Activated CD4-positive, CD25-positive, alpha-beta regulatory T cell treated with anti-CD3 and anti-CD28 coated beads, Interleukin-2, amount 50 U/mL, for 72 hours (primary cell): ENCODE results near the gene BAZ2B.
"Not testable (repeated sequence)": the region's sequence is repeated elsewhere in the genome, so short reads cannot be mapped to it uniquely, and the experiment has no call there.

ENCODE experiments used
- DNase-seq: peaks from one replicate; pipeline ENCODE4 v3.0.0; 2021

The BAZ2B gene

DNA sequence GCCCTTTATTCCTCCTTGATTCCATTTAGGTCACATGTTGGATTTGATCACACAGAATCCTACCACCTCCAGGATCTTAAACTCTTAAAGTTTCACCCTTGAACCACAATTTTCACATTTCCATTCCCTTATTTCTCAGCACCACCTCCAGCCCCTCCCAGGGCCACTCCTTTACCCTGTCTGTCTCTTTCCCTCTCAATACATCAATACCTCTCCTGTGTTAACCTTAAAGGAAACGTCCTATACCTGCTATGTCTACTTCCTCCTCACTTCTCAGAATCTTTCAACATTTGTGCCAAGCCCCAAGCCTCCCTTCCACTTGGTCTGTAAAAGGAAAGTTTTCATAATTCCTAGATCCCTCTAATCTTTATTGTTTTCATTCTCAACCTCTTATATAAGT lies 158.8 kb downstream of the BAZ2B start:
- no peak for DNase-seq

DNA sequence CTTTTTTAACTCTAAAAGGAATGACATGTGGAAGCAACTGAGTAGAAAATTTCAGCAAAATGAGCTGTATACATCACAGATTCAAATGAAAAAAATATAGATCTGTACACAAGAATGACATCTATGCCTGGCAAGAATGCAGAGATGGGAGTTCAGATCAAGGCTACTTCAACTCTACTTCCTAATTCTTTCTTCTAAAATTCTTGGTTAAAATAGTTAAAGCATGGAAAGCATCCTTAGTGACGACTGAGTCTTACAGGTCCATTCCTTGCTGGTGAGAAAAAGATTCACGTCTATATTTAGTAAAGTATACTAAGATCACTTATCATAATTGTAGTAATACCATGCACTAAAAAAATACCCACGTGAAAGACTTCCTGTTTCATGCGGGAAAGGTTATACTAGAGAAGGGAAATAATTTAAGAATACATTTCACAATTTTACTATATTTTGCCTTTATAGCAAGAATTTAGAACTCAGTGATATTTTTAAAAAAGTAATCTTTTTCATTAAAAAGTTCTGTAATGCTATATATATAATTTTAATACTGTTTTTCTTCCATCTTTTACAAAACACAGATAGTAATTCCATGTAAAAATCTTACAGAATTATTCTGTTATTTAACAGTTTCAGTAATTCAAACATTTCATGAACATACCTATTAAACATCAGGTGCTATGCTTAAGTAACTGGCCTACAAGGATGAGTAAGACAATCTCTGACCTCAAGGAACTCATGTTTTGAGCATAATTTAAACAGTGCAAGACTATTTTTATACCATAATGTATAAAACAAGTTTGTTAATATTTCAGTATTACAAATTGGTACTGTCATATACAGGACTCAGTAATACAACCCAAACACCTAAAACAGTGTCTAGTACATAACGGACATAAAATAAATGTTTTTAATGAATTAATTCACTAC lies 159.6 kb downstream of the BAZ2B start:
- no peak for DNase-seq

DNA sequence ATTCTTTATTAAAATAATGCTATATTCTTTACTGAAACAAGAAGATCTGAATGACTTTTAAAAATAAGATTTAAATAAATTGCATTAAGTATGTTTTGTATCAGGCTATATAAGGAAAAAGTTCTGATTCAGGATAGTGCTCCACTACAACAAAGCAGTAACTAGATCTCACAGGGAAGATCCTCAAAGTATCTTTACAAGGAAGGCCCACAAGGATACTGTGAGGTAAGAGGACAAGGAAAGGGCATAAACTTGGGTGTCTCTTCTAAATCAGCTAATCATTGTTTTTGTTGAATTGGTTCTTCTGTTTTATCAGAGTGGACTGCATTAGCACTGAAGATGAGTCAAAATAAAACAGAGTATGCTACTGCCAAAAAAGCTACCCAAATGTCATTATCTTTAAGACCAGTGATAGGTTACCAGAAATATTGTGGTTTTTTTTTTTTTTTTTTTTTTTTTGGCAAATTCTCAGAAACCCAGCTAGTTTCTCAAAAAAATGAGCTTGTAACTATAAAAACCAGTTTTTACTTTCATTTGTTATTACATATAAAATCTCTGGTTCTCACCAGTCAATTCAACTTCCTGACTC lies 160.9 kb downstream of the BAZ2B start:
- DNase-seq: no peak

DNA sequence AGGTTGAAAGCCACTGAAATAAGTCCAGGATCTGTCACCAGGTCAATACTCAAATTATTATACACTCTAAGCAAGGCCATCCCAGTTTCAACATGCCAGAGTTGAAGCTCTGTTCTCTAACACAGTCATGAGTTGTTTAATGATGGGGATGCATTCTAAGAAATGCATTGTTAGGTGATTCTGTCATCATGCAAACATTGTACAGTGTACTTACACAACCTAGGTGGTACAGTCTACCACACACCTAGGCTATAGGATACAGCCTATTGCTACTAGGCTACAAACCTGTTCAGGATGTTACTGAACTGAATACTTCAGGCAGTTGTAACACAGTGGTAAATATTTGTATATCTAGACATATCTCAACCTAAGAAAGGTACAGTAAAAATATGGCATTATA lies 162.2 kb downstream of the BAZ2B start:
- DNase-seq: no peak

DNA sequence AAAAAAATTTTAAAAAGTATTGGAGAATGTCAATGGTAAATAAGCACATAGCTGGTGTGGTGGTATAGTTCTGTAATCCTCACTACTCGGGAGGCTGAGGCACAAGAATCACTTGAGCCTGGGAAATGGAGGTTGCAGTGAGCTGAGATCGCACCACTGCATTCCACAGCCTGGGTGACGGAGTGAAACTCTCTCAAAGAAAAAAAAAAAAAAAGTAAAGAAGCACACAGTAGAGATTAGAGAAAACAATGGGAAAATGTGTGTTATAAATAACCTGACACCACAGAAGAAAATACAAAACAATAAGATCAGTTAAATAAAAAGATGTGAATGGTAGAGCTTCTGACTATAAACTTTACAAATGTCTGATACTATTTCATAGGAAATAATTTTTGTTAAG lies 166.2 kb downstream of the BAZ2B start:
- DNase-seq: no peak

DNA sequence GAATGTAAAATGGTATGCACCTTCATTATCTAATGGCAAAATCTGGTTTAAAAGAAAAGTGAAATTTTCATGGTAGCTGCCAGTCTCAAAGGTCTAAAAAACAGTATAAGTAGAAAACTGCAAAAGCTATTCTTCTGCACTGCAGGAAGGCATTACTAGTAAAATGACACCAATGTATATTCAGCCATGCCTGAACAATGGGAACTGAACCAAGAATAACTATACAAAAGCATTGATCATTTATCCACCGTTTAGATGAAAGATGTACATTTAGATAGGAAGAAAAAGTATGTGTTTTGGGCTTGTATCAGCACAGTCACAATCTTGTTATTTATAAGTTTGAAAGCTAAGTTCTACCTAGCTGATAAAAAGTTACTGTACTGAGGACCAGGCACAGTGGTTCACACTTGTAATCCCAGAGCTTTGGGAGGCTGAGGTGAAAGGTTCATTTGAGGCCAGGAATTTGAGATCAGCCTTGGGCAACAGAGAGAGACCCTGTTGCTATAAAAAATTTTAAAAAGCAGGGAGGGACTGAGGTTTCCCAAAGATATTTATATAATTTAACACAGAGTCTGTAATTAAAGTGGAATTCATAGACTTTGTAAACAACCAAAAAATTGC lies 166.7 kb downstream of the BAZ2B start:
- DNase-seq: no peak

DNA sequence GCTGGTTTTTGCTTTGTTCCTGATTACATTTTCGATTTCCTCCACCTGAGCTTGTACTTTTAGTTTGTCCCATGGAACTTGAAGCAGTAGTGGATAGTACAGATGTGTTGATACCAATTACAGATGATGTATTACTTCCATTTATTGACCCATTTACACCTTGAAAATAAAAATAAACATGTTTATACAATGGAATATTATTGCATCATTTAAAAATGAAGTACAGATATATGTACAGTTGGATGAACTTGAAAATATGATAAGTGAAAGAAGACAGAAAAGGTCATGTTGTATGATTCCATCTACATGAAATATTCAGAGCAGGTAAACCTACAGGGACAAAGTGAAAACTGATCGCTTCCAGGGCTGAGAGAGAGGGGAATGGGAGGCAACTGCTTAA lies 169.5 kb downstream of the BAZ2B start:
- DNase-seq: no peak

DNA sequence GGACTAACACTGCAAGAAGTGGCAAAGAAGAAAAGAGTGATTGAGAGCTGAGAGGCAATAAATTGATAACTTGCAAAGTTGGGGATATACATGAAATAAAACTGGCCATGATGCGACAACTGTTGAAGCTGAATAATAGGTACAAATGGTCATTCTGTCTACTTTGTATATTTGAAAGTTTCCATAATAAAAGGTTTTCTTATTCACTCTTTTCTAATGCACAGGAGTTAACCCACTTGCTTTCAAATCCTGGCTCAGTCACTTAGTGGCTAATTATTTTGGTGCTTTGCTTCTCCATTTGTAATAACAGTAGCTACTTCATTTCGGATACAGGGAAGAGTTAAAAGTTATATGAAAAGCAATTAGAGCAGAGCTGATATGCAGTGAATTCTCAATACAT lies 170.1 kb downstream of the BAZ2B start:
- no peak for DNase-seq

DNA sequence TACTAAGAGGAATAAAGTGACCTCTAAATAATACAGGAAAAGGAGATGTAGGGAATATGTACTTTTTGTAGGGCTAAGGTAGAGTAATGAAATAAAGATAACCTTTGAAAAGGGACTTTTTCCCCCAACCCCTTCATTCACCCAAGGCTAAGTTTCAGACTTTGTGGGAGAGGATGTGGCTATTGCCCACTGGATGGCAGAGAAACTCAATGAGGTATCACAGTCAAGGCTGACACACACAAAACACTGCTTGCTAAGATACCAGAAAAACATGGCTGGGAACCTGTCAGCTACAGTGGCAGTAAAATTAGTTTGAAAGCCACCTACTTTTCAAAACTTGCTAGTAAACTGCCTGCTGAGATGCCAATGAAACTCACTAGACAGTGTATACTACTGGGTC lies 171.0 kb downstream of the BAZ2B start:
- no peak for DNase-seq

DNA sequence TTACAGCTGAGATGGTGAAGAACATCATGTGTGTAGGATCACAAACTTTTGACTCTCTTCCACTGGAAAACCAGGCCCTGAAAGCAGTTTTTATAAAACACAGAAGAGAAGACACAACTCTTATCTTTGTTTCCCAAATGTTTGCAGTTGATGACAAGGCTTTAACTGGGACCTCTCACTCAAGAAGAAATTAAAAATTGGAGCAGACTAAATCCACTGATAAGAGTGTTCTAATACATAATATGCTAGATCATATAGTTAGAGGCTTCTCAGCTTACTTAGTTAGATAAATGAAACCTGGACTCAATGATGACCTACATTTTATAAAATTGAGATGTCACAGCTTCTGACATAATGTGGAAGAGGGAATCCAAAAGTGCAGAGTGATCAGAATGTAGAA lies 171.6 kb downstream of the BAZ2B start:
- DNase-seq: no peak

DNA sequence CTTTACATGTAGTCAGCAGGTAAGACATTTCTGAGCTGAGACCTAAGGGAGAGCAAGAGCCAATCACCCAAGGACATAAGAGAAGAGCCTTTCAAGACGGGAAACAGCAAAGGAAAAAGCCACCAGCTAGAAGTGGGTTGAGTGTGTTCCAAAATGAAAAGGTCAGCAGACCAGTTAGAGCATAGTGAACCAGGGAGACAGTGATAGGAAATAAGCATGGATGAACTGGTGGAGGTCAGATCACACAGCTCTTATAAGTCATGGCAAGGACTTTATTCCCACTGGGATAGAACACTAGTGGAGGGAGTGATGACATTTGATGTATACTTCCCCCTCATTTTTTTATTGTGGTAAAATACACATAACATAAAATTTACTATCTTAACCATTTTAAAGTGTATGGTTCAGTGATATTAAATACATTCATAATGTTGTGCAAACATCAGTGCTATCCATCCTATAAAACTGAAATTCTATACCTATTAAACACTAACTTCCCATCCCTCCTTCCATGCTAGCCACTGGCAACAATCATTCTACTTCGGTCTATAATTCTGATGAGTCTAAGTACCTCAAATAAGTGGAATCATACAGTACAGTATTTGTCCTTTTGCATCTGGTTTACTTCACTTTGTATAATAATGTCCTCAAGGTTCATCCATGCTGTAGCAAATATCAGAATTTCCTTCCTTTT lies 174.0 kb downstream of the BAZ2B start:
- no peak for DNase-seq

DNA sequence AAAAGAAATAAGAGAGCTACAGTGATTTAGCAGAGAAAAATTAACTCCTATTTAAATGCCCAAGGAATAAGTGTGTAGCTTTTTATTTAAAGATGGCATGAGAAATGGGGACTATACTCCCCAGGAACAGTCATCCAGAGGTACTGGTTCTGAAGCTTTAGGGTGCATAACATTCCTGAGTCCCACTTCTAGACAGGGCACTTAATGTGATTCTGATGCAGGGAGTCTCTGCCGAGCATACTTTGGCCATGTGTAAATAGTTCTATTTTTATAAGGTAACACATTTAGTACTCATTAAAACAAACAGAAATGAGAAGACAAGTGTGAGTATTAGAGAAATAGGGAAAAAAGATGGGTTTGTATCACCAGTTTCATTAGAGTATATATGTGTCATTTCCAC lies 175.2 kb downstream of the BAZ2B start:
- DNase-seq: no peak

DNA sequence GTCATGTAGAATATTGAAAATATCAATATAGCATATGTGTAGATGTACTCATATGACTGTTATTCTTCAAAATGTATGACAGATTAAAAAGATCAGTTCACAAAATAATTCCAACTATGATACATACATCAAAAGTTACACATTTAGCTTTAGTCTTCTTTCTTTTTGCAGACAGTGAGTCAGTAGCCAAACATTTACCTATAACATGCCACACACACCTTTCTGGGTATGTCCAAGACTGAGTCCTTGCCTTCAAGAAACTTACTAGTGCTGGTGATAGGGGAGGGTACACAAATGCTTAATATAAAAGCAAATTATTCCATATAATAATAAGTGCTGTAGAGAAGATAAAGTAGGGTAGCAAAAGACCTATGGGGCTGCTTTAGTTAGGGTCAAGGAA lies 176.9 kb downstream of the BAZ2B start:
- no peak for DNase-seq

DNA sequence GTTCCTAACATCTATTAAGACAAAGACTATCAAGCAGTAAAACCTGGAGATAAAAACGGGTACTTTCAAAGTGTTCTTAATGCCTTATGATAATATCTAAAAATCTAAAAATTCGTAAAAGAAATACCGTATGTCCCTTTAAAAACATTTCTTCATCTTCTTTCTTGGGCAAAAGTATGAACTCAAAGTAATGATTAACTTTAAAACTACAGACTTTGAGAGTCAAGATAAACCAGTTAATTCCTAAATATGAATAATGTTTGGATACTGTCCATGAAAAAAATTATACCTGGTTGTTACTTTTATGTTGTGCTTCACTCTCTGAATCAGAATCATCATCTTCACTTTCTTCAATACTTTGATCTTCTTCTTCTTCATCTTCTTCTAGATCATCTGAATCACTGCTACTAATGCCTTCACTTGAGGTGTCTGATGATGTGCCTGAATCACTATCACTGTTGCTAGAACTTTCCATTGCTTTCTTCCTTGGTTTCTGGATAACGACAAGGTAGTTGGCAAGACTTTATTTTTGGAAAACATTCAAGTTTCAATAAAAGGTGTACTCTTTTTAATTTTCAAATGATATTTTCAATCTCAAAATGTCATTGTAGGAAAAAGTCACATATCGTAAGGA lies 177.5 kb downstream of the BAZ2B start:
- DNase-seq: no peak

DNA sequence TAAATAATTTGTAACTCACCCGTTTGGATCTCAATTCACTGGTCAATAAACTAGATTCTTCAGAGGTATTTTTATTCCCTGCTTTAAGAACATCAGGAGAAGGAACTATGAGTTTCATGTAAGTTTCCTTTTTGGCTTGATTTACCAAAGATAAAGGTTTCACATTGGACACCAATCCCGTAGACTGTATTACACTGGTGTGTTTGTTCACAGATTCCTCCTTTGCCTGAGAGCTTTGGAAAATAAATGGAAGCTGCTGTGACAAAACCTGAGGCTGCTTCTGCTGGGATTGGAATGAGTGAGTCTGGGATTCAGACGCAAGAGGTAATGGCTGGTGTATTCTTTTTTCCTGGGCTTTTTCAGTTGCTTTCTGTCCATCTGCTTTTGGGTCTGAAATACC lies 178.1 kb downstream of the BAZ2B start:
- DNase-seq: no peak

DNA sequence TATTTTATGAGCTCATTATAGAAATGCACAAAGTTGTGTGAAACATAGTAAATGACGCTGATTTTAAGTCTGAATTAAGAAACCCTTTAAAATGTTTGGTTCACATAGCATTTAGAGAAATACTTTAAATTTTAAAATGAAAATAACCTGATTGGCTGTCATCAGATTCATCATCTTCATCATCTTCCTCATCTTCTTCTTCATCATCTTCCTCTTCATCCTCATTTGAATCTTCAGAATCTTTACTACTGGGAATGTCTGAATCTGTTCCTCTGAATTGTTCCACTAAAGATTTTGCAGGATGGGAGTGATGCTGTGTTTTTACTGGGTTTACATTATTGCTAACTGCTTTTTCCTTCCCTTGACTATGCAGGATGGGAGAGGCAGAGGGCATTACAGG lies 183.7 kb downstream of the BAZ2B start:
- no peak for DNase-seq

DNA sequence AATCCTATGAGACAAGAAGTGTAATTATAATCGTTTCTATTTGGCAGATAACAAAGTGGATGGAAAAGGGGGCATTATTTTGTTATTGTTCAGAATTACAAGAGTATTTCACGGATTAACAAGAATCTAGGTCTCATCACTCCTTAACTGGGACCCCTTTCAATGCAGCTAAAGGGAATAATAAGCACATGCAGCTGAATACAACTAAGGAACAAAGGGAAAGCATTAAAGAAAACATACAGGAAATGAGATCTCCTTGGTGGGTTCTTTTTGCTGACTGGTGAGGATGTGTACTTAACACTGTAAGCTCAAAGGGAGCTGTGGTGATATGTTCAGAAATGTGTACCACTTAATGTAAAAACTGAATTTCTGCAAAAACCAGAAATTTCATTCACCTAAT lies 189.3 kb downstream of the BAZ2B start:
- DNase-seq: no peak

DNA sequence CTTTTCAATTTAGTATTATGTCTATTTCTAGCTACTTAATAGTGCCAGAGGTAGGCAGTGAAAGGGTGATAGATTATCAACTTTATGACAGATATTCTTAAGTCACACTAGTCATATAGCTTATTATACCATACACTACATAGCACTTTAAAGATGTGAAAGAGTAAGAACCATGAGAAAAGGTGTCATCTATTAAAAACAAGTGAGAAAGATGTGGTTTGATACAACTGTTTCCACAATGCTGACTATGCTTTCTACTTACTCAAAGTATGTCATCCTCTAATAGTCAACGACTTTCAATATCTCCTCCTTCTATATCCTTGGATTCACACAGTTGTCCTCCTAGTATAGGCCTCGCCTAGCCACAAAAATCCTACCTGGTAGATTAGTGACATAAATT lies 196.9 kb downstream of the BAZ2B start:
- no peak for DNase-seq

DNA sequence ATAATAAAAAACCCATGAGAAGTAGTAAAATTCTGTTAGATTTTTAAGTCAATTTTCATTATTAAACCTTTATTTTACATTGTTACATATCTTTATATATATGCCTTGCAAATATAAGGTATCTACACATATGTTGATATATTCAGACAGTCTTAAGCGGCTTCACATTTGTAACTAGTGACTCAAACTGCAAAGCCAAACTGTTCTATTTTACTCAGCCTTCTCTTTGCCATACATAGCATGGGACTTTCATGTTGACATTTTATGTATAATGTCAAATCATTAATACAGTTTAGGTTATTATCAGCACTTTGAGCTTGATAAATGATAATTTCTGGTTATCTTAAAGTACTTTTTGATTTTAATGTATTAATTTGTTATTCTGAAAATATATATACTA lies 204.9 kb downstream of the BAZ2B start:
- no peak for DNase-seq

DNA sequence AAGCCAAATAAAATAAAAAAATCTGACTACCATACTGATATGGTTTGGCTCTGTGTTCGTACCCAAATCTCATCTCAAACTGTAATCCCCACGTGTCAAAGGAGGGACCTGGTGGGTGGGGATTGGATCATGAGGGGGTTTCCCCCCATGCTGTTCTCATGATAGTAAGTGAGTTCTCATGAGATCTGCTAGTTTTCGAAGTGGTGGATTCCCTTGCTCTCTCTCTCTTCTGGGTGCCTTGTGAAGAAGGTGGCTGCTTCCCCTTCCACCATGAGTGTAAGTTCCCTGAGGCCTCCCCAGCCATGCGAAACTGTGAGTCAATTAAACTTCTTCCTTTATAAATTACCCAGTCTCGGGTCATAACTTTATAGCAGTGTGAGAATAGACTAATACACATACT lies 206.1 kb downstream of the BAZ2B start:
- no peak for DNase-seq

DNA sequence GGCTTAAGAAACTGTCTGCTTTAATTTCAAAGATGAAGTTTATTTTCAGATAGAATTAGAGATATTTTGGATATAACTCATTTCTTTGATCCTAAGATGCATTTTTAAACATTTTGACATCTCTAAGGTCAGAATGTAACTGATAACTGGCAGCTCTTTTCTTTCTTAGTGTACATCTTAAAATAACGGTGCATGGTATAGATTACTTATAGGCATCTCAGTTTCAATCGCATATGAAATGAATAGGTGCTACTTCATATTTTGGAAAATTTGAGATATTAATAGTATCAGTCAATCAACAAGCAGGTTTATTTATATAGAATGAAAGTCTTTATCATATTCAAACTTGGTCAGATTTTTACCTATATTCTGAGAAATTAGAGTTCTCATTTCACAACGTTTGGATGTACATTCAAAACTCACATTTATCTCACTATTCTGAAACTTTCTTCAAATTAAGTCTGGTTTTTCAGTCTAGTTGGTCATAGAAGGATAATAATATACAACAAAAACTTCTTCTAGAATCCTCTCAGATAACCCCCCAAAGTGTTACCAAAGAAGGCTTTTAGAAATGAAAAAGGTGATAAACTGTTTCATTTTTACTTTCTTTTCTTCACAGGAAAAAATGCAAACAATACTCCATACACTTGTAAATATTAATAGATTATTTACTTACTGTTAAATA lies 207.1 kb downstream of the BAZ2B start:
- DNase-seq: no peak

DNA sequence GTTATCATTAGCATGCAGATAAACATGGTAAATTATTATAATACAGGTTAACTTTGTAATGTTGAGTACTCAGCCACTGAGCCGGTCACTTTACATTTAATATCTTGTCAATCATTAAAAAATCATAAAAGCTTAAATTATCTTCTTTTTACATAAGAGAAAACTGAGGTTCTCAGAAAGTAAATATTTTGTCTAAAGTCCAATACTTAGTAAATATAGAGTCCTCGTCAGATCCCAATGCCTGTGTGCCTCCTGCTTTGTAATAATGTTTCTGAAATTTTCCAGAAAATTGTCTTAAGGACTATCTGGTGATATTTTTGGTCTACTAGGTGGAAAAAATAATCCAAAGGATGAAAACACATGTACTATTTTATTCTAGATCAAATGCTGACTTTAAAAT lies 213.6 kb downstream of the BAZ2B start:
- no peak for DNase-seq

DNA sequence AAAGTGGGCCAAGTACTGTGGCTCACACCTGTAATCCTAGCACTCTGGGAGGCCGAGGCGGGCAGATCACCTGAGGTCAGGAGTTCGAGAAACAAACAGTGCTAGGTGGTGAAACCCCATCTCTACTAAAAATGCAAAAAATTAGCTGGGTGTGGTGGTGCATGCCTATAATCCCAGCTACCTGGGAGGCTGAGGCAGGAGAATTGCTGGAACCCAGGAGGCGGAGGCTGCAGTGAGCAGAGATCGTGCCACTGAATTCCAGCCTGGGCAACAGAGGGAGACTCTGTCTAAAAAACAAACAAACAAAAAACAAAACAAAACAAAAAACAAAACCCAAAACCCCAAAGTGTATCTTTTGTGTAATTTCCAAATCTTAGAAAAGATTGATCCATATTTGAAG lies 214.2 kb downstream of the BAZ2B start:
- DNase-seq: not testable (repeated sequence)
